Memory B cell (primary cell): ENCODE data around the gene STK26.
A peak's percentile ranks its signal among the peaks of the same experiment; 100 is the strongest.
"Not testable (repeated sequence)": the region's sequence is repeated elsewhere in the genome, so short reads cannot be mapped to it uniquely, and the experiment has no call there.

Experiments used
- ATAC-seq: fragments of 150-1000 bp; cut with Tn5 transposase; 2 replicates; pipeline ENCODE4 v1.10.0; 2021; ENCODE audit warnings: low read depth, mild to moderate bottlenecking, moderate library complexity
- DNase-seq, 2 donors: peaks; one replicate each; pipeline ENCODE4 v3.0.0; 2022; ENCODE audit warnings: low spot score in 2 of 2
- H3K27ac Mint-ChIP-seq: one replicate; pipeline ENCODE4 v1.8.0; 2022; ENCODE audit warnings: mild to moderate bottlenecking, moderate library complexity, mixed read lengths
- H3K27me3 Mint-ChIP-seq: one replicate; pipeline ENCODE4 v1.8.0; 2022; ENCODE audit warnings: mixed read lengths
- H3K36me3 Mint-ChIP-seq: one replicate; pipeline ENCODE4 v1.8.0; 2022; ENCODE audit warnings: mild to moderate bottlenecking, mixed read lengths
- H3K4me1 Mint-ChIP-seq: one replicate; pipeline ENCODE4 v1.8.0; 2022; ENCODE audit warnings: mixed read lengths
- H3K4me3 Mint-ChIP-seq: one replicate; pipeline ENCODE4 v1.8.0; 2022; ENCODE audit warnings: mild to moderate bottlenecking, moderate library complexity, mixed read lengths
- H3K9me3 Mint-ChIP-seq: one replicate; pipeline ENCODE4 v1.8.0; 2022; ENCODE audit warnings: mixed read lengths

STK26 gene

GRCh38 chrX:132022967-132023895, at the start of gene STK26:
STK26 (plus strand) TSS chrX:132023302; CDS start chrX:132023618, 316 bp downstream.
- Mint-ChIP-seq H3K9me3 (no peaks in the 10 kb centered on the region), H3K4me1 (peaks cover 21% of the 10 kb centered on the region), H3K27me3 (no peaks in the 10 kb centered on the region), H3K27ac (peak within 1 kb of the TSS; percentile 82), H3K4me3 (peak within 1 kb of the TSS; percentile 91), H3K36me3 (peaks cover 3% of the 10 kb centered on the region)
- ATAC-seq (peak; percentile 85), DNase-seq (peak; percentile 52 to 59)

GRCh38 chrX:131975851-131976250, 47.3 kb upstream of the STK26 start:
- H3K36me3 Mint-ChIP-seq: no peaks in the 10 kb centered on the region
- DNase-seq (no peak), ATAC-seq (no peak)
- no peaks in the 10 kb centered on the region for H3K9me3 Mint-ChIP-seq
- H3K27me3 Mint-ChIP-seq: no peaks in the 10 kb centered on the region
- H3K4me3 Mint-ChIP-seq: no peak overlapping the region
- H3K27ac Mint-ChIP-seq: no peak overlapping the region
- peaks cover 2% of the 10 kb centered on the region for H3K4me1 Mint-ChIP-seq

GRCh38 chrX:131977619-131978018, 45.5 kb upstream of the STK26 start:
- H3K27me3 Mint-ChIP-seq: no peaks in the 10 kb centered on the region
- no peaks in the 10 kb centered on the region for H3K9me3 Mint-ChIP-seq
- H3K4me3 Mint-ChIP-seq: no peak overlapping the region
- no peak for DNase-seq
- H3K4me1 Mint-ChIP-seq: peaks cover 6% of the 10 kb centered on the region
- H3K36me3 Mint-ChIP-seq: no peaks in the 10 kb centered on the region
- H3K27ac Mint-ChIP-seq: no peak overlapping the region
- no peak for ATAC-seq

- ATAC-seq (no peak), DNase-seq (no peak)
- Mint-ChIP-seq H3K4me1 (peaks cover 6% of the 10 kb centered on the region), H3K27ac (no peak overlapping the region), H3K27me3 (no peaks in the 10 kb centered on the region), H3K4me3 (no peak overlapping the region), H3K9me3 (no peaks in the 10 kb centered on the region), H3K36me3 (no peaks in the 10 kb centered on the region)
Measured at GRCh38 chrX:131979116-131979515, 44.0 kb upstream of the STK26 start.

GRCh38 chrX:131985526-131986049, 37.5 kb upstream of the STK26 start:
- Mint-ChIP-seq H3K36me3 (peaks cover 2% of the 10 kb centered on the region), H3K27me3 (no peaks in the 10 kb centered on the region), H3K9me3 (peaks cover 2% of the 10 kb centered on the region), H3K27ac (peak overlapping the region; percentile 97), H3K4me1 (peaks cover 23% of the 10 kb centered on the region), H3K4me3 (peak overlapping the region; percentile 42)
- no peak for ATAC-seq
- DNase-seq: no peak

GRCh38 chrX:131987252-131987651, 35.9 kb upstream of the STK26 start:
- peak overlapping the region; percentile 65 for H3K4me3 Mint-ChIP-seq
- H3K27ac Mint-ChIP-seq: peak overlapping the region; percentile 97
- ATAC-seq (peak; percentile 96), DNase-seq (peak in 1 of 2 donors; percentile 22)
- H3K27me3 Mint-ChIP-seq: no peaks in the 10 kb centered on the region
- H3K36me3 Mint-ChIP-seq: peaks cover 4% of the 10 kb centered on the region
- H3K4me1 Mint-ChIP-seq: peaks cover 18% of the 10 kb centered on the region
- H3K9me3 Mint-ChIP-seq: peaks cover 4% of the 10 kb centered on the region

GRCh38 chrX:131988236-131988635, 34.9 kb upstream of the STK26 start:
- H3K4me1 Mint-ChIP-seq: peaks cover 18% of the 10 kb centered on the region
- DNase-seq (no peak), ATAC-seq (no peak)
- no peaks in the 10 kb centered on the region for H3K27me3 Mint-ChIP-seq
- H3K9me3 Mint-ChIP-seq: peaks cover 4% of the 10 kb centered on the region
- peaks cover 4% of the 10 kb centered on the region for H3K36me3 Mint-ChIP-seq
- no peak overlapping the region for H3K27ac Mint-ChIP-seq
- no peak overlapping the region for H3K4me3 Mint-ChIP-seq

- Mint-ChIP-seq H3K27ac (no peak overlapping the region), H3K27me3 (no peaks in the 10 kb centered on the region), H3K4me3 (no peak overlapping the region), H3K4me1 (no peaks in the 10 kb centered on the region), H3K36me3 (no peaks in the 10 kb centered on the region), H3K9me3 (no peaks in the 10 kb centered on the region)
- ATAC-seq: no peak
- DNase-seq: no peak
Measured at GRCh38 chrX:132001127-132001526, 22.0 kb upstream of the STK26 start.

- Mint-ChIP-seq H3K4me1 (no peaks in the 10 kb centered on the region), H3K36me3 (no peaks in the 10 kb centered on the region), H3K27me3 (no peaks in the 10 kb centered on the region), H3K27ac (no peak overlapping the region), H3K9me3 (no peaks in the 10 kb centered on the region), H3K4me3 (no peak overlapping the region)
- no peak for ATAC-seq
- DNase-seq: no peak
Measured at GRCh38 chrX:132004728-132005127, 18.4 kb upstream of the STK26 start.

GRCh38 chrX:132009350-132009749, 13.8 kb upstream of the STK26 start:
- no peak for ATAC-seq
- Mint-ChIP-seq H3K4me3 (no peak overlapping the region), H3K4me1 (no peaks in the 10 kb centered on the region), H3K27ac (no peak overlapping the region), H3K36me3 (no peaks in the 10 kb centered on the region), H3K9me3 (no peaks in the 10 kb centered on the region), H3K27me3 (no peaks in the 10 kb centered on the region)
- no peak for DNase-seq

- H3K9me3 Mint-ChIP-seq, H3K4me3 Mint-ChIP-seq, ATAC-seq, DNase-seq, H3K36me3 Mint-ChIP-seq, H3K27ac Mint-ChIP-seq, H3K27me3 Mint-ChIP-seq, H3K4me1 Mint-ChIP-seq: not testable (repeated sequence)
Measured at GRCh38 chrX:132010213-132010612, 12.9 kb upstream of the STK26 start.

GRCh38 chrX:132015875-132016274, 7.2 kb upstream of the STK26 start:
- Mint-ChIP-seq H3K9me3 (no peaks in the 10 kb centered on the region), H3K4me1 (peaks cover 9% of the 10 kb centered on the region), H3K27ac (no peak overlapping the region), H3K4me3 (no peak overlapping the region), H3K36me3 (no peaks in the 10 kb centered on the region), H3K27me3 (no peaks in the 10 kb centered on the region)
- no peak for ATAC-seq
- no peak for DNase-seq

GRCh38 chrX:132016628-132017430, 6.3 kb upstream of the STK26 start:
- Mint-ChIP-seq H3K36me3 (no peaks in the 10 kb centered on the region), H3K4me1 (peaks cover 12% of the 10 kb centered on the region), H3K4me3 (no peak overlapping the region), H3K27ac (no peak overlapping the region), H3K27me3 (no peaks in the 10 kb centered on the region), H3K9me3 (no peaks in the 10 kb centered on the region)
- ATAC-seq (no peak), DNase-seq (no peak)
